Measurements from ENCODE around the gene SEC14L5. TPM values are rescaled to one million over a fixed set of nuclear protein-coding genes. Genes with fewer than 3 reads are reported as not detected.

SEC14L5 gene
- total and polyA plus RNA-seq, 2 donors (not counting 3 experiments of a cell fraction or from before 2014, with no cell fraction given), result not detected

DNA sequence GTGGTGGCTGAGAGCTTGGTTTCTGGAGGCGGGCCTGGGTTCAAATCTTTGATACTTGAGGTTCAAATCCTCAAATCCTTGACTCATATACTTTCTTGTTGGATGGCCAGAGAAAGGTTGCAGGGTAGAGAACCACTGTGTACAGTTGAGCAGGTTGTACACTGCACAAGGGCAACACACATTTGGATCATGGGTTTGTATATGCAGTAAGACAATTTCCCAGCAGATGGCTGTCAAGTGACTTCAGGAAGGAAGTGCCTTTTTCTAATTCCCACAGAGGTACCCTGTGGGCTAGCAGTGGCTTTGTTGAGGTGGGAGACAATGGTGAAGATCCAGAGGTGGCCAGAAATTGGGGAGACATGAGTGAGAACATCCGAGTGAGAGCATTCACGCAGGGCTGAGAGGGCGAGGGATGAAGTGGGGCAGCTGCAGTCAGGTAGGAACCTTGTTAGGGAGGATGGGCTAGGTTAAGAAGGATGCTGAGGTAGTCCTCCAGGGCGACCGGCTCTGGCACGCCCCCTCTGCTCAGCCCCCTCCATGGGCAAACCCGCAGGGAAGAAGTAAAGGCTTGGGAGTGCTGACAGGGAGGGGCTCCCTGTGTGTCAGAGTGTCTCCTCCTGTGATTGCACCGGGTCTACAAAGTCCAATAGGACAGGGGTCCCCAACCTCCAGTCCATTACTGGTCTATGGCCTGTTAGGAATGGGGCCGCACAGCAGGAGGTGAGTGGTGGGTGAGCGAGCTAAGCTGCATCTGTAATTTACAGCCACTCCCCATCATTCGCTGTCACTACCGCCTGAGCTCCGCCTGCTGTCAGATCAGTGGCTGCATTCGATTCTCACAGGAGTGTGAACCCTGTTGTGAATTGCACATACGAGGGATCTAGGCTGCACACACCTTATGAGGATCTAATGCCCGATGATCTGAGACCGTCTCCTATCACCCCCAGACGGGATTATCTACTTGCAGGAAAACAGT is 104.9 kb downstream of the SEC14L5 start:
- Histone ChIP-seq H3K36me3 (ENCODE audit: control insufficient read depth in 2 of 2, extremely low read depth in 1 of 2, insufficient read depth in 2 of 2, low read length in 2 of 2) (no peaks in the 10 kb centered on the region), H4K20me1 (replicated peaks; ENCODE audit: control insufficient read depth, extremely low read depth, insufficient read depth, low read length) (no peaks in the 10 kb centered on the region), H3K79me2 (ENCODE audit: control insufficient read depth, insufficient read depth, low read length) (no peaks in the 10 kb centered on the region), H2AFZ (ENCODE audit: low read depth, low read length) (no peak overlapping the region), H3K27ac (ENCODE audit: insufficient read depth, low read depth, low read length) (no peak overlapping the region), H3K4me3 (replicated peaks in 1 of 3; ENCODE audit: insufficient read depth in 1 of 3, low read depth in 1 of 3, low read length in 3 of 3) (no peak overlapping the region), H3K27me3 (ENCODE audit: control insufficient read depth in 2 of 2, insufficient read depth in 2 of 2, low read length in 2 of 2) (peaks cover 0 to 3% of the 10 kb centered on the region in 2 experiments), H3K9me3 (replicated peaks; ENCODE audit: control insufficient read depth, insufficient read depth, low read length) (no peaks in the 10 kb centered on the region), H3K4me2 (ENCODE audit: insufficient read depth, low read length) (no peak overlapping the region), H3K9ac (replicated peaks; ENCODE audit: extremely low read depth, insufficient read depth, low read length) (no peak overlapping the region), H3K9me1 (replicated peaks; ENCODE audit: control insufficient read depth, extremely low read depth, insufficient read depth, low read length) (no peaks in the 10 kb centered on the region), H3K4me1 (ENCODE audit: control insufficient read depth, extremely low read depth, insufficient read depth, low read length) (no peaks in the 10 kb centered on the region)
- no peak for FAIRE-seq
- no TSS peak for BruUV-seq (replicated peaks)
- DNase-seq (ENCODE audit: low read depth, low spot score), result no peak
- POLR2A ChIA-PET, result no interaction called here
- intact Hi-C loops (cut with micrococcal nuclease), result no loop called here
- CTCF ChIA-PET, result interaction anchor here (0.6 kb wide), 1 partner anchor 206 kb away, joined by 3 read pairs; no protein-coding TSS in a partner anchor
- dilution Hi-C loops (cut with MboI; ENCODE audit: extremely low pct_ligation_motif_present, low sequenced_read_pairs), result no loop called here
- TF ChIP-seq EZH2 (IDR thresholded peaks at IDR 0.05; ENCODE audit: borderline replicate concordance, low read depth, low read length, severe bottlenecking) (no peak), GATA2 (IDR thresholded peaks at IDR 0.05; ENCODE audit: insufficient read depth, insufficient read length, low read depth, low read length) (no peak), JUN (IDR thresholded peaks at IDR 0.05; ENCODE audit: borderline replicate concordance, insufficient read depth, insufficient read length, low read depth) (no peak), FOS (IDR thresholded peaks at IDR 0.05; ENCODE audit: borderline replicate concordance, insufficient read depth, low read length) (no peak), MYC (IDR thresholded peaks at IDR 0.05; ENCODE audit: low read depth, low read length) (no peak), CTCF (IDR thresholded peaks at IDR 0.05; ENCODE audit: extremely low read depth in 1 of 2, insufficient read depth in 1 of 2, low read depth in 1 of 2, low read length in 2 of 2) (no peak), POLR2A (IDR thresholded peaks at IDR 0.05; ENCODE audit: low read depth, low read length) (no peak), POLR2AphosphoS5 (IDR thresholded peaks at IDR 0.05; ENCODE audit: insufficient read depth, low read depth, low read length) (no peak)
- TF ChIP-seq, protein P1, sequence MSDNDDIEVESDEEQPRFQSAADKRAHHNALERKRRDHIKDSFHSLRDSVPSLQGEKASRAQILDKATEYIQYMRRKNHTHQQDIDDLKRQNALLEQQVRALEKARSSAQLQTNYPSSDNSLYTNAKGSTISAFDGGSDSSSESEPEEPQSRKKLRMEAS (IDR thresholded peaks at IDR 0.05; ENCODE audit: insufficient read depth, insufficient read length), result no peak

Measured in endothelial cell of umbilical vein (primary cell).